CD4-positive, alpha-beta memory T cell (primary cell): ENCODE data around the gene UGT1A10. TPM values are rescaled to one million over a fixed set of nuclear protein-coding genes. Genes with fewer than 3 reads are reported as not detected.
A peak's percentile ranks its signal among the peaks of the same experiment; 100 is the strongest.
"Not testable (repeated sequence)": the region's sequence is repeated elsewhere in the genome, so short reads cannot be mapped to it uniquely, and the experiment has no call there.

Experiments
- CTCF ChIA-PET: fragments of 350-600 bp; sonication (Branson Sonifier 250); formaldehyde crosslinking; loops from one replicate; lab custom pipeline; 2021; ENCODE audit warnings: inconsistent platforms; ENCODE audit not compliant: partially characterized antibody; lab: Charles Lee
- POLR2A ChIA-PET: fragments of 350-600 bp; sonication (Branson Sonifier 250); formaldehyde crosslinking; loops from one replicate; lab custom pipeline; 2021; ENCODE audit not compliant: partially characterized antibody; lab: Charles Lee
- DNase-seq, 5 donors: peaks; one replicate each; pipeline versions ENCODE4 v3.0.0 to v3.0.0-alpha.2; 2020 to 2022; ENCODE audit warnings: mixed read lengths in 1 of 5
- H3K27ac ChIP-seq: one replicate; pipeline ENCODE4 v1.7.0; 2013; ENCODE audit warnings: low read depth, low read length
- H3K27me3 ChIP-seq: 2 replicates; pipeline ENCODE4 v1.7.0; 2013; ENCODE audit warnings: mild to moderate bottlenecking, low read length, moderate library complexity; ENCODE audit not compliant: insufficient read depth
- H3K36me3 ChIP-seq: 2 replicates; pipeline ENCODE4 v1.7.0; 2013; ENCODE audit warnings: mild to moderate bottlenecking, low read length, moderate library complexity; ENCODE audit not compliant: insufficient read depth
- H3K4me1 ChIP-seq: 2 replicates; pipeline ENCODE4 v1.7.0; 2013; ENCODE audit warnings: mild to moderate bottlenecking, low read length, moderate library complexity; ENCODE audit not compliant: insufficient read depth
- H3K4me3 ChIP-seq, 2 donors: one replicate each; pipeline ENCODE4 v1.7.0; 2013; ENCODE audit warnings: low read length in 2 of 2, mild to moderate bottlenecking in 1 of 2
- H3K9me3 ChIP-seq, 2 donors: one replicate each; pipeline ENCODE4 v1.7.0; 2013; ENCODE audit warnings: low read length in 2 of 2, control low read depth in 1 of 2; ENCODE audit not compliant: control insufficient read depth in 1 of 2
- H3K27ac Mint-ChIP-seq, 7 donors: one replicate each; pipeline ENCODE4 v1.8.0; 2020 to 2021; ENCODE audit warnings: mixed read lengths in 7 of 7, mild to moderate bottlenecking in 6 of 7, inconsistent platforms in 3 of 7, moderate library complexity in 3 of 7
- H3K27me3 Mint-ChIP-seq, 2 donors: one replicate each; pipeline ENCODE4 v1.8.0; 2020 to 2021; ENCODE audit warnings: mixed read lengths in 2 of 2
- H3K36me3 Mint-ChIP-seq, 2 donors: one replicate each; pipeline ENCODE4 v1.8.0; 2020 to 2021; ENCODE audit warnings: mixed read lengths in 2 of 2, inconsistent platforms in 1 of 2, mild to moderate bottlenecking in 1 of 2
- H3K4me1 Mint-ChIP-seq, 4 donors: one replicate each; pipeline ENCODE4 v1.8.0; 2020 to 2021; ENCODE audit warnings: mixed read lengths in 4 of 4, mild to moderate bottlenecking in 1 of 4
- H3K4me3 Mint-ChIP-seq, 8 donors: one replicate each; pipeline ENCODE4 v1.8.0; 2020 to 2021; ENCODE audit warnings: mixed read lengths in 8 of 8, mild to moderate bottlenecking in 7 of 8, moderate library complexity in 6 of 8, inconsistent platforms in 3 of 8
- H3K9me3 Mint-ChIP-seq, 8 donors: one replicate each; pipeline ENCODE4 v1.8.0; 2020 to 2021; ENCODE audit warnings: mixed read lengths in 8 of 8, mild to moderate bottlenecking in 5 of 8, inconsistent platforms in 3 of 8, moderate library complexity in 1 of 8
- intact Hi-C: fragments of 100-400 bp; cut with micrococcal nuclease; formaldehyde crosslinking; loops from one replicate; pipeline ENCODE4 v1.15.1; 2023
- polyA plus RNA-seq, 2 donors: library from polyadenylated mRNA; unstranded; fragments of 300-500 nt; fragmentation: Illumina TruSeq; gene quantifications; one replicate each; pipeline ENCODE4 v1.2.3, GENCODE V29; 2021
- total RNA-seq, 2 experiments: library from RNA; stranded (reverse); gene quantifications; one replicate each; pipeline ENCODE4 v1.2.3, GENCODE V29; 2021

UGT1A10 gene
- total and polyA plus RNA-seq, 4 experiments from 2014 or later, result not detected

DNA sequence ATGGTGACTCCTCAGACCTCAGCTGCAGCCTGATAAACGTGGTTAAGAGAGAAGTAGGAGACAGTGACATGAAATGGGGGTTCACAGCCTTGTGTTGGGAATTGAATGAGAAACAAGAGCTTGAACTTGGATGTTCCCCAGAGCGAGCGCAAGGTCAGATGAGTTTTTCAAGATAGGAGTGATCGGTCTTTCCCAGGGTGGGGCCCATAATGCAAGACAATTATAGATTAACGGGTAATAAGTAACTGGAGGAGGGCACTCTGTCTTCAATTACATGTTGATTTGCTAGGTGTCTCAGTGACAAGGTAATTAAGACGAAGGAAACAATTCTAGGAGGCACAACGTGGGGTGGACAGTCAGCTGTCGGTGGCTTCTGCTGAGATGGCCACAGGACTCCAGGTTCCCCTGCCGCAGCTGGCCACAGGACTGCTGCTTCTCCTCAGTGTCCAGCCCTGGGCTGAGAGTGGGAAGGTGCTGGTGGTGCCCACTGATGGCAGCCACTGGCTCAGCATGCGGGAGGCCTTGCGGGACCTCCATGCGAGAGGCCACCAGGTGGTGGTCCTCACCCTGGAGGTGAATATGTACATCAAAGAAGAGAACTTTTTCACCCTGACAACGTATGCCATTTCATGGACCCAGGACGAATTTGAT lies 76.5 kb downstream of the UGT1A10 start, which contains the start of gene UGT1A5:
UGT1A5 (plus strand) TSS at position 297 of the 651 bp plus-strand sequence; CDS start at position 382, 85 bp downstream.
- Mint-ChIP-seq H3K4me1 (no peaks in the 10 kb centered on the region), H3K27ac (peak within 1 kb of the TSS in 1 of 7 donors; percentile 31), H3K4me3 (no peak within 1 kb of the TSS), H3K9me3 (peaks cover 0 to 2% (median 0%) of the 10 kb centered on the region in 8 donors), H3K36me3 (no peaks in the 10 kb centered on the region), H3K27me3 (peaks cover 29 to 36% of the 10 kb centered on the region in 2 donors)
- ChIA-PET CTCF (interaction anchor here (1.5 kb wide), 1 partner anchor 8 kb away, joined by 4 read pairs; no protein-coding TSS in a partner anchor), POLR2A (no interaction called here)
- Histone ChIP-seq H3K4me1 (no peaks in the 10 kb centered on the region), H3K4me3 (no peak within 1 kb of the TSS), H3K36me3 (no peaks in the 10 kb centered on the region), H3K27me3 (no peaks in the 10 kb centered on the region), H3K27ac (no peak within 1 kb of the TSS), H3K9me3 (no peaks in the 10 kb centered on the region)
- no peak for DNase-seq
- intact Hi-C loops, result loop anchor here (5.0 kb wide), 1 partner anchor 1105 kb away; no protein-coding TSS in a partner anchor

DNA sequence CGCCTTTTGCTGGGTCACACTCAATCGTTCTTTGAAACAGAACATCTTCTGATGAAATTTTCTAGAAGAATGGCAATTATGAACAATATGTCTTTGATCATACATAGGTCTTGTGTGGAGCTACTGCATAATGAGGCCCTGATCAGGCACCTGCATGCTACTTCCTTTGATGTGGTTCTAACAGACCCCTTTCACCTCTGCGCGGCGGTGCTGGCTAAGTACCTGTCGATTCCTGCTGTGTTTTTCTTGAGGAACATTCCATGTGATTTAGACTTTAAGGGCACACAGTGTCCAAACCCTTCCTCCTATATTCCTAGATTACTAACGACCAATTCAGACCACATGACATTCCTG lies 77.0 kb downstream of the UGT1A10 start:
- Histone ChIP-seq H3K27ac (no peak overlapping the region), H3K4me1 (no peaks in the 10 kb centered on the region), H3K4me3 (no peak overlapping the region), H3K9me3 (no peaks in the 10 kb centered on the region), H3K27me3 (no peaks in the 10 kb centered on the region), H3K36me3 (no peaks in the 10 kb centered on the region)
- no peaks in the 10 kb centered on the region for H3K36me3 Mint-ChIP-seq
- peaks cover 0 to 2% (median 0%) of the 10 kb centered on the region in 8 donors for H3K9me3 Mint-ChIP-seq
- peak overlapping the region in 1 of 7 donors; percentile 31 for H3K27ac Mint-ChIP-seq
- ChIA-PET CTCF (no interaction called here), POLR2A (no interaction called here)
- H3K4me3 Mint-ChIP-seq, result no peak overlapping the region
- H3K4me1 Mint-ChIP-seq, result no peaks in the 10 kb centered on the region
- DNase-seq, result no peak
- H3K27me3 Mint-ChIP-seq, result peaks cover 24 to 31% of the 10 kb centered on the region in 2 donors
- intact Hi-C loops, result loop anchor here (5.0 kb wide), 1 partner anchor 1106 kb away; no protein-coding TSS in a partner anchor

DNA sequence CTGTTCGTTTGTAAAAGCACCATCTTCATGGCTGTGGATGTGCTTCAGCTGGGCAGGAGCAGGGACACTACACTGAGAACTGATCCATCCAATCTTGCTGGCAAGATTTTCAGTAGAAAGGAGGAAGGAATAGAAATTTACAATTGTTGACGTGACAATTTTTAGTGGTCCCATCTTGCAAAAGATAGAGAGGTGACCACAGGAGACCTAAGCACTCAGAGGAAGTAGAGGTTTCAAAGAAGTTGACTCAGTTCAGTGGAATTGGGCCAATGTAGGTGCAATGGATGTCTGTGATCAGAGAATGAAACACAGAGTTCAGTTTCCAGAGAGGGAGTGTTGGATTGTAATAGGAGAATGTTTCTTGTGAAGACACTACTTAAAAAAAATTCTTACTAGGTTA lies 77.9 kb downstream of the UGT1A10 start:
- Mint-ChIP-seq H3K4me1 (no peaks in the 10 kb centered on the region), H3K4me3 (no peak overlapping the region), H3K36me3 (no peaks in the 10 kb centered on the region), H3K9me3 (peaks cover 0 to 2% (median 0%) of the 10 kb centered on the region in 8 donors), H3K27me3 (peaks cover 26 to 31% of the 10 kb centered on the region in 2 donors), H3K27ac (no peak overlapping the region)
- H3K27ac ChIP-seq, result no peak overlapping the region
- H3K27me3 ChIP-seq, result no peaks in the 10 kb centered on the region
- no peak for DNase-seq
- POLR2A ChIA-PET, result no interaction called here
- H3K9me3 ChIP-seq, result no peaks in the 10 kb centered on the region
- intact Hi-C loops, result loop anchor here (5.0 kb wide), 1 partner anchor 1107 kb away; no protein-coding TSS in a partner anchor
- H3K36me3 ChIP-seq, result no peaks in the 10 kb centered on the region
- no peak overlapping the region for H3K4me3 ChIP-seq
- CTCF ChIA-PET, result no interaction called here
- H3K4me1 ChIP-seq, result no peaks in the 10 kb centered on the region

DNA sequence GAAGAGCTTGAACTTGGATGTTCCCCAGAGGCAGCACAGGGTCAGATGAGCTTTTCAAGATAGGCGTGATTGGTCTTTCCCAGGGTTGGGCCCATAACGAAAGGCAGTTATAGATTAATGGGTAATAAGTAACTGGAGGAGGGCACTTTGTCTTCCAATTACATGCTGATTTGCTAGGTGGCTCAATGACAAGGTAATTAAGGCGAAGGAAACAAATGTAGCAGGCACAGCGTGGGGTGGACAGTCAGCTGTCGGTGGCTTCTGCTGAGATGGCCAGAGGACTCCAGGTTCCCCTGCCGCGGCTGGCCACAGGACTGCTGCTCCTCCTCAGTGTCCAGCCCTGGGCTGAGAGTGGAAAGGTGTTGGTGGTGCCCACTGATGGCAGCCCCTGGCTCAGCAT lies 82.3 kb downstream of the UGT1A10 start, which contains the start of gene UGT1A4:
UGT1A4 (plus strand) TSS at position 185 of the 400 bp plus-strand sequence; CDS start at position 270, 85 bp downstream.
- Histone ChIP-seq H3K4me1 (no peaks in the 10 kb centered on the region), H3K36me3 (no peaks in the 10 kb centered on the region), H3K9me3 (no peaks in the 10 kb centered on the region), H3K27me3 (no peaks in the 10 kb centered on the region), H3K27ac (no peak within 1 kb of the TSS), H3K4me3 (no peak within 1 kb of the TSS)
- H3K9me3 Mint-ChIP-seq, result peaks cover 0 to under 1% (median 0%) of the 10 kb centered on the region in 8 donors
- intact Hi-C loops, result no loop called here
- H3K4me3 Mint-ChIP-seq, result no peak within 1 kb of the TSS
- no peak for DNase-seq
- ChIA-PET POLR2A (no interaction called here), CTCF (no interaction called here)
- no peaks in the 10 kb centered on the region for H3K36me3 Mint-ChIP-seq
- no peaks in the 10 kb centered on the region for H3K4me1 Mint-ChIP-seq
- peaks cover 18 to 28% of the 10 kb centered on the region in 2 donors for H3K27me3 Mint-ChIP-seq
- no peak within 1 kb of the TSS for H3K27ac Mint-ChIP-seq

DNA sequence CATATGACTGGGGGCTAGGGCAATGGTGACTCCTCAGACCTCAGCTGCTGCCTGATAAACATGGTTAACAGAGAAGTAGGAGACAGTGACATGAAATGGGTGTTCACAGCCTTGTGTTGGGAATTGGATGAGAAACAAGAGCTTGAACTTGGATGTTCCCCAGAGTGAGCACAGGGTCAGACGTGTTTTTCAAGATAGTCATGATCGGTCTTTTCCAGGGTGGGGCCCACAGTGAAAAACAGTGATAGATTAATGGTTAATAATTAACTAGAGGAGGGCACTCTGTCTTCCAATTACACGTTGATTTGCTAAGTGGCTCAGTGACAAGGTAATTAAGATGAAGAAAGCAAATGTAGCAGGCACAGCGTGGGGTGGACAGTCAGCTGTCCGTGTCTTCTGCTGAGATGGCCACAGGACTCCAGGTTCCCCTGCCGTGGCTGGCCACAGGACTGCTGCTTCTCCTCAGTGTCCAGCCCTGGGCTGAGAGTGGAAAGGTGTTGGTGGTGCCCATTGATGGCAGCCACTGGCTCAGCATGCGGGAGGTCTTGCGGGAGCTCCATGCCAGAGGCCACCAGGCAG lies 92.6 kb downstream of the UGT1A10 start, which contains the start of gene UGT1A3:
UGT1A3 (plus strand) TSS at position 320 of the 579 bp plus-strand sequence; CDS start at position 405, 85 bp downstream.
- CTCF ChIA-PET, result no interaction called here
- intact Hi-C loops, result no loop called here
- Mint-ChIP-seq H3K4me3 (no peak within 1 kb of the TSS), H3K27ac (no peak within 1 kb of the TSS), H3K36me3 (no peaks in the 10 kb centered on the region), H3K27me3 (peaks cover 12 to 17% of the 10 kb centered on the region in 2 donors), H3K4me1 (no peaks in the 10 kb centered on the region), H3K9me3 (peaks cover 0 to 3% (median 0%) of the 10 kb centered on the region in 8 donors)
- DNase-seq, result no peak
- no peak within 1 kb of the TSS for H3K27ac ChIP-seq
- no peaks in the 10 kb centered on the region for H3K27me3 ChIP-seq
- no peak within 1 kb of the TSS for H3K4me3 ChIP-seq
- H3K9me3 ChIP-seq, result no peaks in the 10 kb centered on the region
- H3K36me3 ChIP-seq, result no peaks in the 10 kb centered on the region
- H3K4me1 ChIP-seq, result no peaks in the 10 kb centered on the region
- POLR2A ChIA-PET, result no interaction called here

DNA sequence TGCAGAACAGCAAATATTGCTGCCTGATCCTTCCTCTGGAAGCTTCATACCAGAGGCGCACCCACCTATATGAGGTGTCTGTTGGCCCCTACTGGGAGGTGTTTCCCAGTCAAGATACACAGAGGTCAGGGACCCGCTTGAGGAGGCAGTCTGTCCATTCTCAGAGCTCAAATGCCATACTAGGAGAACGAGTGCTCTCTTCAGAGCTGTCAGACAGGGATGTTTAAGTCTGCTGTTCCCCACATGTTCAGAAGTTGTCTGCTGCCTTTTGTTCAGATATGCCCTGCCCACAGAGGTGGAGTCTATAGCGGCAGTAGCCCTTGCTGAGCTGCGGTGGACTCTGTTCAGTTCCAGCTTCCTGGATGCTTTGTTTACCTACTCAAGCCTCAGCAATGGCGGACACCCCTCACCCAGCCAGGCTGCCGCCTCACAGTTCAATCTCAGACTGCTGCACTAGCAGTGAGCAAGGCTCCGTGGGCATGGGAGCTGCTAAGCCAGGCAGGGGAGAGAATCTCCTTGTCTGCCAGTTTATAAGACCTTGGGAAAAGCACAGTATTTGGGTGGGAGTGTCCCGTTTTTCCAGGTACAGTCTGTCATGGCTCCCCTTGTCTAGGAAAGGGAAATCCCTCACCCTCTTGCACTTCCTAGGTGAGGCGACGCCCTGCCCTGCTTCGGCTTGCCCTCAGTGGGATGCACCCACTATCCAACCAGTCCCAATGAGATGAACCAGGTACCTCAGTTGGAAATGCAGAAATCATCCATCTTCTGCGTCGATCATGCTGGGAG lies 100.8 kb downstream of the UGT1A10 start:
- H3K27ac Mint-ChIP-seq, intact Hi-C loops, H3K9me3 ChIP-seq, H3K36me3 ChIP-seq, POLR2A ChIA-PET, H3K4me3 Mint-ChIP-seq, H3K9me3 Mint-ChIP-seq, DNase-seq, H3K36me3 Mint-ChIP-seq, H3K4me1 Mint-ChIP-seq, H3K27me3 ChIP-seq, H3K4me1 ChIP-seq, CTCF ChIA-PET, H3K27ac ChIP-seq, H3K4me3 ChIP-seq: not testable (repeated sequence)
- H3K27me3 Mint-ChIP-seq, result peaks cover 18 to 31% of the 10 kb centered on the region in 2 donors

DNA sequence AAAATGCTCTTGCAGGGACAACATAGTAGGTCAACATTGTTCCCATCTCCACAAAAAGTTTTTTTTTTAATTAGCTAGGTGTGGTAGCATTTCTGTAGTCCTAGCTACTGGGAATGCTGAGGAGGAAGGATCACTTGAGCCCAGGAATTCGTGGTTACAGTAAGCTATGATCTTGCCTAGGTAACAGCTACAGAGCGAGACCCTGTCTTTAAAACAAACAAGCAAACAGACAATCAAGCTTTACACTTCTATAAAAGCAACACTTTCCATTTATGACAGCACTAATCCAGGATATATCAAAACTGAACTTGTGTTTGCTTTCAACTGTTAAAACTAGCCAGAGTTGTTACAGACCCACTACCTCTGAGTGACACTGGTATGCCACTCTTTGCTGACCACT lies 104.6 kb downstream of the UGT1A10 start:
- Mint-ChIP-seq H3K27ac (no peak overlapping the region), H3K27me3 (peaks cover 15 to 29% of the 10 kb centered on the region in 2 donors), H3K4me1 (no peaks in the 10 kb centered on the region), H3K4me3 (no peak overlapping the region), H3K9me3 (no peaks in the 10 kb centered on the region), H3K36me3 (no peaks in the 10 kb centered on the region)
- Histone ChIP-seq H3K36me3 (no peaks in the 10 kb centered on the region), H3K4me1 (no peaks in the 10 kb centered on the region), H3K9me3 (no peaks in the 10 kb centered on the region), H3K27ac (no peak overlapping the region), H3K4me3 (no peak overlapping the region), H3K27me3 (no peaks in the 10 kb centered on the region)
- CTCF ChIA-PET, result no interaction called here
- intact Hi-C loops, result no loop called here
- no peak for DNase-seq
- POLR2A ChIA-PET, result no interaction called here
